Stomach smooth muscle (tissue), 2 donors: ENCODE data around the gene ZBTB7C.

Experiments used
- H3K27ac ChIP-seq: one replicate; pipeline ENCODE4 v1.7.0; 2013; ENCODE audit warnings: mild to moderate bottlenecking, low read length, inconsistent platforms
- H3K27me3 ChIP-seq, 2 donors: one replicate each; pipeline ENCODE4 v1.7.0; 2013; ENCODE audit warnings: low read length in 2 of 2; ENCODE audit not compliant: insufficient read depth in 2 of 2, control insufficient read depth in 1 of 2
- H3K36me3 ChIP-seq, 2 donors: one replicate each; pipeline ENCODE4 v1.7.0; 2013; ENCODE audit warnings: low read length in 2 of 2; ENCODE audit not compliant: control insufficient read depth in 2 of 2, insufficient read depth in 2 of 2
- H3K4me1 ChIP-seq: one replicate; pipeline ENCODE4 v1.7.0; 2013; ENCODE audit warnings: low read length; ENCODE audit not compliant: control insufficient read depth, insufficient read depth
- H3K4me3 ChIP-seq, 2 donors: one replicate each; pipeline ENCODE4 v1.7.0; 2013; ENCODE audit warnings: low read length in 2 of 2
- H3K9ac ChIP-seq, 2 donors: one replicate each; pipeline ENCODE4 v1.7.0; 2013; ENCODE audit warnings: low read length in 2 of 2, mild to moderate bottlenecking in 1 of 2
- H3K9me3 ChIP-seq, 2 donors: one replicate each; pipeline ENCODE4 v1.7.0; 2013; ENCODE audit warnings: low read length in 2 of 2; ENCODE audit not compliant: control insufficient read depth in 2 of 2
- donor health status: healthy.
- donor health status: Pancreatic carcinoma.

The ZBTB7C gene

GRCh38 chr18:48325115-48325665, 84.0 kb downstream of the ZBTB7C start:
- no peaks in the 10 kb centered on the region for H3K36me3 ChIP-seq
- H3K4me3 ChIP-seq = no peak overlapping the region
- H3K27ac ChIP-seq = no peak overlapping the region
- no peaks in the 10 kb centered on the region for H3K4me1 ChIP-seq
- H3K27me3 ChIP-seq = no peaks in the 10 kb centered on the region
- H3K9ac ChIP-seq = no peak overlapping the region
- H3K9me3 ChIP-seq = no peaks in the 10 kb centered on the region

DNA sequence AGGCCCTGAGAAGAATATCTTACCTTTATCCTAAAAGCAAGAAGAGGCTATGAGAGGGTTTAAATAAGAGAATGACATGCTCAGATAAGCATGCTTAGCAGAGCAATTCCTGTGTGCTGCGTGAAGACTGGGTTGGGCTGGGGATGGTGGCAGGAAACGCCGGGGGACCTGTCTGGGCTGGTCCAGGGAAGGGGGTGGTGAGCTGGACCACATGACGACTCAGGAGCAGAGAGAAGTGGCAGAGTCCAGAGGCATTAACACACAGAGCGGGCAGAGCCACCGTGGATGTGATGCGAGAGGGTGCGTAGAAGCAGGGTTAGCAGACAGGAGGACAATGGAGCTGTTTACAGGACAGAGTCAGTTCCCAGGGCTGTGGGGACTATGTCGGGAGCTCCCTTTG, 84.5 kb downstream of the ZBTB7C start:
- Histone ChIP-seq H3K9ac (no peak overlapping the region), H3K4me3 (no peak overlapping the region), H3K36me3 (no peaks in the 10 kb centered on the region), H3K4me1 (no peaks in the 10 kb centered on the region), H3K27me3 (no peaks in the 10 kb centered on the region), H3K9me3 (no peaks in the 10 kb centered on the region), H3K27ac (no peak overlapping the region)

DNA sequence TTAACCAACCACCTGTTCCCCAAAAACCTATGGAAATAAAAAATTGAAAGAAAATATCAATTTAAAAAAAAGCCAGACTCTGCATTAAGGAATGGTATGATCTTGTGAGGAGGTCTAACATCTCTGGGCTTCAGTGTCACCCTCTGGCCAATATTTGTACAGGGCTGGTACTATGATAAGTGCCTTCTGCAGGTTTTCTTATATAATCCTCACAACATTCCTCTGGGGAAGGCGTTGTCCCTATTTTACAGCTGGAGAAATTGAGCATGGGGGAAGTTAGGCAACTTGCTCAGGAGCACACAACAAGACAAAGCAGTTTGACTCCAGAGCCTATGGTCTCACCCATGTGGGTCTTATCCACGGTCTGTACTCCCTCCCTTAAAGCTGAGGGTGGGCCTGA, 86.0 kb downstream of the ZBTB7C start:
- Histone ChIP-seq H3K9ac (no peak overlapping the region), H3K9me3 (no peaks in the 10 kb centered on the region), H3K4me1 (no peaks in the 10 kb centered on the region), H3K27me3 (no peaks in the 10 kb centered on the region), H3K27ac (no peak overlapping the region), H3K4me3 (no peak overlapping the region), H3K36me3 (no peaks in the 10 kb centered on the region)

GRCh38 chr18:48321536-48321935, 87.6 kb downstream of the ZBTB7C start:
- Histone ChIP-seq H3K27ac (no peak overlapping the region), H3K4me3 (no peak overlapping the region), H3K9ac (no peak overlapping the region), H3K36me3 (no peaks in the 10 kb centered on the region), H3K9me3 (no peaks in the 10 kb centered on the region), H3K4me1 (no peaks in the 10 kb centered on the region), H3K27me3 (no peaks in the 10 kb centered on the region)

GRCh38 chr18:48321121-48321520, 88.1 kb downstream of the ZBTB7C start:
- Histone ChIP-seq H3K9ac (no peak overlapping the region), H3K4me1 (no peaks in the 10 kb centered on the region), H3K4me3 (no peak overlapping the region), H3K36me3 (no peaks in the 10 kb centered on the region), H3K27me3 (no peaks in the 10 kb centered on the region), H3K9me3 (no peaks in the 10 kb centered on the region), H3K27ac (no peak overlapping the region)

DNA sequence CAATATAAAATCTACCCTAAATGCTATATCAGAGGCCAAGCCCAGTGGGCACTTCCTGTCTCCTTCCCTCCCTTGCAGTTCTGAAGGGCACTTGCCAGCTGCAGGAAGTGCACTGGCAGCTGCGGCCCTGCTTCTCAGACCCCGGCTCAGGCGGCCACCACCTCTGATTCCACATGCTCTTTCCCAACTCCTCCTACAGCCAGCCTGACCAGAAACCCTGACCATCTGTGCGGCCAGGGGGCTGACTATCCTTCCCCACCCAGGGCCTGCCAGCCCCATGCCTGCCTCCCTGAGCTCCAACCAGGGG, 88.6 kb downstream of the ZBTB7C start:
- Histone ChIP-seq H3K9me3 (no peaks in the 10 kb centered on the region), H3K9ac (no peak overlapping the region), H3K27ac (no peak overlapping the region), H3K4me1 (no peaks in the 10 kb centered on the region), H3K27me3 (no peaks in the 10 kb centered on the region), H3K36me3 (no peaks in the 10 kb centered on the region), H3K4me3 (no peak overlapping the region)

GRCh38 chr18:48319801-48320638, 89.2 kb downstream of the ZBTB7C start:
- no peak overlapping the region for H3K27ac ChIP-seq
- H3K4me3 ChIP-seq = no peak overlapping the region
- no peaks in the 10 kb centered on the region for H3K9me3 ChIP-seq
- H3K36me3 ChIP-seq = no peaks in the 10 kb centered on the region
- no peak overlapping the region for H3K9ac ChIP-seq
- H3K27me3 ChIP-seq = no peaks in the 10 kb centered on the region
- no peaks in the 10 kb centered on the region for H3K4me1 ChIP-seq

- no peak overlapping the region for H3K27ac ChIP-seq
- H3K36me3 ChIP-seq = no peaks in the 10 kb centered on the region
- no peaks in the 10 kb centered on the region for H3K9me3 ChIP-seq
- no peaks in the 10 kb centered on the region for H3K27me3 ChIP-seq
- H3K4me3 ChIP-seq = no peak overlapping the region
- H3K4me1 ChIP-seq = no peaks in the 10 kb centered on the region
- no peak overlapping the region for H3K9ac ChIP-seq
Observed at GRCh38 chr18:48318436-48318835, 90.7 kb downstream of the ZBTB7C start.

DNA sequence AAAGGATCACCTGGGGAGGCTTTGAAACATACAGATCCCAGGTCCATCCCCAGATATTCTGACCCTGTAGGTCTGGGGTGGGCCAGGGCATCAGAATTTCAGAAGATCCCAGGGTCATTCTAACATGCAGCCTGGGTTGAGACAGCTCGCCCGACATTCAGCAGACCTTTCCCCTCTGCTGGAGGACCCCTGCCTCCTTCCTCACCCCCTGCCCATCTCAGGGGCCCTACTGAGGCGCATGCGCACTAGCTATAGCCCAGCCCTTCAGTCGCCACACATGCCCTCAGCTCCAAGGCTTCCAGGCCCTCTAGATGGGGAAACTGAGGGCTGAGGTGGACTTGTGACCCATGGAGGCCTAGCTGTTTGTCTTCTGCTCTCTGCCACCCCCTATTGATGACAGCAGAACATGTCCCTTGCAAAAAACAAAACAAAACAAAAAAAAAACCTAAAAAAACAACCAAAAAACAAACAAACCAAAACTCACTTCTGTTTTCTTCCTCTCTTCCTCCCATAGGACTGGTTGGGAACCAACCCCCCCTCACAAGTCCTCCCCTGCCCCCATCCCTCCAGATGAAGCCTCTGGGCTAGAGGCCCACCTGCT, 91.3 kb downstream of the ZBTB7C start:
- no peaks in the 10 kb centered on the region for H3K36me3 ChIP-seq
- H3K9ac ChIP-seq = no peak overlapping the region
- H3K27me3 ChIP-seq = no peaks in the 10 kb centered on the region
- no peaks in the 10 kb centered on the region for H3K9me3 ChIP-seq
- H3K4me1 ChIP-seq = no peaks in the 10 kb centered on the region
- no peak overlapping the region for H3K4me3 ChIP-seq
- H3K27ac ChIP-seq = no peak overlapping the region

GRCh38 chr18:48316177-48316576, 93.0 kb downstream of the ZBTB7C start:
- Histone ChIP-seq H3K9me3 (no peaks in the 10 kb centered on the region), H3K27ac (no peak overlapping the region), H3K9ac (no peak overlapping the region), H3K36me3 (no peaks in the 10 kb centered on the region), H3K4me3 (no peak overlapping the region), H3K27me3 (no peaks in the 10 kb centered on the region), H3K4me1 (no peaks in the 10 kb centered on the region)

GRCh38 chr18:48314690-48315089, 94.5 kb downstream of the ZBTB7C start:
- H3K9ac ChIP-seq = no peak overlapping the region
- no peak overlapping the region for H3K27ac ChIP-seq
- H3K36me3 ChIP-seq = no peaks in the 10 kb centered on the region
- H3K27me3 ChIP-seq = no peaks in the 10 kb centered on the region
- H3K4me3 ChIP-seq = no peak overlapping the region
- no peaks in the 10 kb centered on the region for H3K9me3 ChIP-seq
- H3K4me1 ChIP-seq = no peaks in the 10 kb centered on the region
